Endothelial cell of umbilical vein (primary cell): ENCODE data around the gene DIRAS3. TPM values are rescaled to one million over a fixed set of nuclear protein-coding genes. Genes with fewer than 3 reads are reported as not detected.

Experiments
- BruUV-seq: library from RNA; stranded (reverse); fragments of 400-500 nt; replicated peaks from 2 replicates; lab custom pipeline; 2021; lab: Mats Ljungman, UMichigan
- CTCF ChIA-PET: fragments of 300-600, 350-600 bp; sonication (Branson Sonifier 250); formaldehyde crosslinking; loops from one replicate; lab custom pipeline; 2021; ENCODE audit warnings: antibody characterized with exemption, inconsistent platforms; lab: Charles Lee
- POLR2A ChIA-PET: fragments of 300-600, 350-600 bp; sonication (Branson Sonifier 250); formaldehyde crosslinking; loops from one replicate; lab custom pipeline; 2021; ENCODE audit warnings: antibody characterized with exemption, inconsistent platforms; lab: Charles Lee
- DNase-seq: peaks from one replicate; pipeline ENCODE4 v3.0.0-alpha.2; 2011; ENCODE audit warnings: low read depth, low spot score
- FAIRE-seq: peaks from 2 replicates; lab custom pipeline; 2011; peaks lifted over from hg19 to GRCh38; lab: Jason Lieb, UNC
- H2AFZ ChIP-seq: 2 replicates; pipeline ENCODE4 v1.6.0; 2012; ENCODE audit warnings: low read depth, low read length, control low read depth, inconsistent platforms
- H3K27ac ChIP-seq: 2 replicates; pipeline ENCODE4 v1.5.1; 2011; ENCODE audit warnings: low read depth, mild to moderate bottlenecking, control low read depth, low read length, moderate library complexity; ENCODE audit not compliant: insufficient read depth
- H3K27me3 ChIP-seq, 2 experiments: 2 replicates each; pipeline versions ENCODE4 v1.6.0 to v1.6.1; 2011; ENCODE audit warnings: low read length in 2 of 2, mixed read lengths in 1 of 2; ENCODE audit not compliant: control insufficient read depth in 2 of 2, insufficient read depth in 2 of 2
- H3K36me3 ChIP-seq, 2 experiments: 2 replicates in 1 of 2; 3 replicates in 1 of 2; pipeline ENCODE4 v1.5.1; 2011; ENCODE audit warnings: low read length in 2 of 2, mild to moderate bottlenecking in 1 of 2, moderate library complexity in 1 of 2; ENCODE audit not compliant: control insufficient read depth in 2 of 2, insufficient read depth in 2 of 2; ENCODE audit errors: extremely low read depth in 1 of 2
- H3K4me1 ChIP-seq: 3 replicates; pipeline ENCODE4 v1.5.1; 2011; ENCODE audit warnings: mild to moderate bottlenecking, low read length; ENCODE audit not compliant: control insufficient read depth, insufficient read depth; ENCODE audit errors: extremely low read depth
- H3K4me2 ChIP-seq: 2 replicates; pipeline ENCODE4 v1.6.1; 2011; ENCODE audit warnings: low read length, control low read depth, mixed read lengths; ENCODE audit not compliant: insufficient read depth
- H3K4me3 ChIP-seq, 3 experiments: fragments of 200-600 bp in 1 of 3; sonication (generic), shearing (Covaris generic) in 1 of 3; replicated peaks in 1 of 3; 2 replicates each; pipeline ENCODE4 v1.5.1; 2011 to 2016; ENCODE audit warnings: control low read depth in 3 of 3, low read length in 3 of 3, mild to moderate bottlenecking in 2 of 3, inconsistent platforms in 1 of 3, low read depth in 1 of 3, moderate library complexity in 1 of 3; ENCODE audit not compliant: insufficient read depth in 1 of 3
- H3K79me2 ChIP-seq: 2 replicates; pipeline ENCODE4 v1.6.0; 2012; ENCODE audit warnings: low read length, inconsistent platforms; ENCODE audit not compliant: control insufficient read depth, insufficient read depth
- H3K9ac ChIP-seq: replicated peaks from 2 replicates; pipeline ENCODE3; 2011; ENCODE audit warnings: low read length, control low read depth; ENCODE audit not compliant: insufficient read depth; ENCODE audit errors: extremely low read depth
- H3K9me1 ChIP-seq: replicated peaks from 3 replicates; pipeline ENCODE4 v1.6.0; 2011; ENCODE audit warnings: mild to moderate bottlenecking, low read length; ENCODE audit not compliant: control insufficient read depth, insufficient read depth; ENCODE audit errors: extremely low read depth
- H3K9me3 ChIP-seq: replicated peaks from 2 replicates; pipeline ENCODE4 v1.5.1; 2012; ENCODE audit warnings: low read length, inconsistent platforms; ENCODE audit not compliant: control insufficient read depth, insufficient read depth
- H4K20me1 ChIP-seq: replicated peaks from 2 replicates; pipeline ENCODE3; 2011; ENCODE audit warnings: mild to moderate bottlenecking, low read length; ENCODE audit not compliant: control insufficient read depth, insufficient read depth; ENCODE audit errors: extremely low read depth
- CTCF ChIP-seq, 2 donors: IDR thresholded peaks; 1 replicate in 1 of 2; 2 replicates in 1 of 2; pipeline ENCODE4 v1.5.1; 2011; ENCODE audit warnings: low read length in 2 of 2, mild to moderate bottlenecking in 2 of 2, moderate library complexity in 2 of 2, control low read depth in 1 of 2, inconsistent platforms in 1 of 2, low read depth in 1 of 2; ENCODE audit not compliant: insufficient read depth in 1 of 2; ENCODE audit errors: extremely low read depth in 1 of 2
- EZH2 ChIP-seq: IDR thresholded peaks from 2 replicates; pipeline ENCODE4 v1.6.1; 2012; ENCODE audit warnings: borderline replicate concordance, low read depth, mild to moderate bottlenecking, moderate library complexity, low read length, inconsistent platforms; ENCODE audit not compliant: severe bottlenecking
- FOS ChIP-seq: IDR thresholded peaks from 2 replicates; pipeline ENCODE4 v1.6.1; 2011; ENCODE audit warnings: mild to moderate bottlenecking, low read length, moderate library complexity, borderline replicate concordance; ENCODE audit not compliant: insufficient read depth
- GATA2 ChIP-seq: IDR thresholded peaks from 2 replicates; pipeline ENCODE4 v1.7.0; 2011; ENCODE audit warnings: low read depth, mild to moderate bottlenecking, moderate library complexity, mixed read lengths, low read length; ENCODE audit not compliant: insufficient read length, insufficient read depth
- JUN ChIP-seq: IDR thresholded peaks from 2 replicates; pipeline ENCODE4 v1.6.1; 2011; ENCODE audit warnings: borderline replicate concordance, low read depth; ENCODE audit not compliant: insufficient read length, insufficient read depth
- MAX ChIP-seq: IDR thresholded peaks from 2 replicates; pipeline ENCODE4 v1.6.1; 2011; ENCODE audit not compliant: insufficient read depth, insufficient read length
- MYC ChIP-seq: IDR thresholded peaks from one replicate; pipeline ENCODE4 v1.6.1; 2011; ENCODE audit warnings: mild to moderate bottlenecking, low read depth, low read length
- POLR2A ChIP-seq: IDR thresholded peaks from 2 replicates; pipeline ENCODE4 v1.6.1; 2012; ENCODE audit warnings: low read depth, mild to moderate bottlenecking, control low read depth, low read length
- POLR2AphosphoS5 ChIP-seq: IDR thresholded peaks from 2 replicates; pipeline ENCODE4 v1.6.1; 2012; ENCODE audit warnings: low read depth, mild to moderate bottlenecking, control low read depth, low read length, moderate library complexity; ENCODE audit not compliant: insufficient read depth
- dilution Hi-C: fragments of 300-500 bp; cut with MboI; formaldehyde crosslinking; loops from one replicate; pipeline ENCODE4 v1.15.0; 2019; ENCODE audit warnings: low sequenced_read_pairs; ENCODE audit not compliant: extremely low pct_ligation_motif_present
- intact Hi-C: fragments of 100-400 bp; cut with micrococcal nuclease; formaldehyde crosslinking; loops from one replicate; pipeline ENCODE4 v1.10.0; 2022
- polyA plus RNA-seq, 4 experiments: library from polyadenylated mRNA; depleted of rRNA in 3 of 4; stranded (reverse) in 3 of 4; unstranded in 1 of 4; fragments of >200 nt; gene quantifications; 2 replicates each; pipeline versions ENCODE4 v1.2.1 to v1.2.3, GENCODE V29; 2011 to 2012; ENCODE audit warnings: missing spikeins in 1 of 4
- total RNA-seq: library from RNA; stranded (reverse); gene quantifications from 2 replicates; pipeline ENCODE4 v1.2.3, GENCODE V29; 2021

The DIRAS3 gene
- total and polyA plus RNA-seq, 2 donors (not counting 3 experiments of a cell fraction or from before 2014, with no cell fraction given): 1.2 to 7.6 TPM

- Histone ChIP-seq H3K4me2 (no peak overlapping the region), H3K27ac (no peak overlapping the region), H3K9me1 (no peaks in the 10 kb centered on the region), H2AFZ (no peak overlapping the region), H3K9me3 (no peaks in the 10 kb centered on the region), H3K27me3 (no peaks in the 10 kb centered on the region), H3K4me3 (no peak overlapping the region), H3K79me2 (no peaks in the 10 kb centered on the region), H3K9ac (no peak overlapping the region), H3K36me3 (no peaks in the 10 kb centered on the region), H4K20me1 (no peaks in the 10 kb centered on the region), H3K4me1 (no peaks in the 10 kb centered on the region)
- DNase-seq (no peak), FAIRE-seq (no peak)
- dilution Hi-C loops: no loop called here
- ChIA-PET CTCF (interaction anchor here (1.0 kb wide), 1 partner anchor 192 kb away, joined by 3 read pairs; no protein-coding TSS in a partner anchor), POLR2A (no interaction called here)
- no peak for TF ChIP-seq JUN
- no peak for TF ChIP-seq MAX
- no peak for TF ChIP-seq POLR2AphosphoS5
- no peak for TF ChIP-seq FOS
- intact Hi-C loops: no loop called here
- BruUV-seq: no TSS peak
Observed at GRCh38 chr1:68046423-68046822, 4.0 kb downstream of the DIRAS3 start.

- Histone ChIP-seq H3K36me3 (no peaks in the 10 kb centered on the region), H3K4me2 (no peak overlapping the region), H3K4me1 (no peaks in the 10 kb centered on the region), H3K27me3 (no peaks in the 10 kb centered on the region), H3K79me2 (no peaks in the 10 kb centered on the region), H3K9ac (no peak overlapping the region), H4K20me1 (no peaks in the 10 kb centered on the region), H3K27ac (no peak overlapping the region), H2AFZ (no peak overlapping the region), H3K9me3 (no peaks in the 10 kb centered on the region), H3K9me1 (no peaks in the 10 kb centered on the region), H3K4me3 (no peak overlapping the region)
- DNase-seq (no peak), FAIRE-seq (no peak)
- no TSS peak for BruUV-seq
- intact Hi-C loops (no loop called here), dilution Hi-C loops (no loop called here)
- TF ChIP-seq JUN: no peak
- no peak for TF ChIP-seq GATA2
- TF ChIP-seq CTCF (IDR thresholded peaks at IDR 0.05; ENCODE audit: extremely low read depth in 1 of 2, insufficient read depth in 1 of 2, low read depth in 1 of 2, low read length in 2 of 2): no peak
- no peak for TF ChIP-seq EZH2
- TF ChIP-seq POLR2A: no peak
- no peak for TF ChIP-seq POLR2AphosphoS5
- TF ChIP-seq FOS: no peak
- no peak for TF ChIP-seq MYC
- TF ChIP-seq MAX: no peak
- ChIA-PET CTCF (interaction anchor here (1.0 kb wide), 1 partner anchor 192 kb away, joined by 3 read pairs; no protein-coding TSS in a partner anchor), POLR2A (no interaction called here)
Observed at GRCh38 chr1:68045511-68046180, 4.8 kb downstream of the DIRAS3 start.
